Head of caudate nucleus (tissue), 42 donors: Measurements from ENCODE around the gene BCAT1.
"Not testable (repeated sequence)": the region's sequence is repeated elsewhere in the genome, so short reads cannot be mapped to it uniquely, and the experiment has no call there.

Experiments used
- DNase-seq, 42 donors: peaks; one replicate each; pipeline versions ENCODE4 v3.0.0 to v3.0.0-alpha.2; 2020 to 2021; ENCODE audit warnings: mixed read lengths in 7 of 42
- intact Hi-C: fragments of 100-400 bp; cut with DNase I; formaldehyde crosslinking; loops from one replicate; pipeline ENCODE4 v1.15.0; 2022

The BCAT1 gene

DNA sequence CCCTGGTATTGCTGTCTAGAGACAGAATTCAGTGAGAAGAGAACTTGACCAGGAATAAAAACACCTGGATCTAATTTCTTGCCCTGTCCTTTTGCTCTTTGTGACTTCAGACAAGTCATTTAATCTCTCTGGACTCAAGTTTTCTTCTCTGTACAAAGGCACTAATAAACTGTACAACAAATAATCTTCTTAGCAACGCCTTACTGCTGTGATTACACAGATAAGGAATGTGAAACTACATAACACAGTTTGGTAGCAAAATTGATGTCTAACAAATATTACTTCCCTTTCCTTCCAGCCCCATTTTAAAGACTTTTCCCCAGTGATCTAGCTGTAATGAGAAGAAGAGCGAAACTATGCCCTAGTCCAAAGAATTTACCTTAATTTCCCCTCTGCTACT lies 69.3 kb downstream of the BCAT1 start:
- DNase-seq: no peak
- intact Hi-C loops: no loop called here

DNA sequence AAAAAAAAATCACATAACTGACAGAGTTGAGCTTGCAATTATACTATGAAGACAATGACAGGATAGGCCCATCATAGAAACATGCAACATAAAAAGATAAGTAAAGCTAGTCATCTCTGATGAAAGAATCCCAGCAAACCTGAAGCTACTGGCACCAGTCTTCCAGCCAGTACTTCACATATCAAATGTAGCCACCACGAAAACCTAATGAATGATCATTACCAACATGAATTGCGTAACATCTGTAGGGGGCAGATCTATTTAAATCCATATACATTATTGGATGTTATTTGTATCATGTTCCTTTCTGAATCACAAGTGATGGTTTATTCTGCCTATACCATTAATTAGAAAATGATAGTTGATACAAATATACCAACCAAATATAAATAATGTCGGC lies 73.9 kb downstream of the BCAT1 start:
- intact Hi-C loops: no loop called here

DNA sequence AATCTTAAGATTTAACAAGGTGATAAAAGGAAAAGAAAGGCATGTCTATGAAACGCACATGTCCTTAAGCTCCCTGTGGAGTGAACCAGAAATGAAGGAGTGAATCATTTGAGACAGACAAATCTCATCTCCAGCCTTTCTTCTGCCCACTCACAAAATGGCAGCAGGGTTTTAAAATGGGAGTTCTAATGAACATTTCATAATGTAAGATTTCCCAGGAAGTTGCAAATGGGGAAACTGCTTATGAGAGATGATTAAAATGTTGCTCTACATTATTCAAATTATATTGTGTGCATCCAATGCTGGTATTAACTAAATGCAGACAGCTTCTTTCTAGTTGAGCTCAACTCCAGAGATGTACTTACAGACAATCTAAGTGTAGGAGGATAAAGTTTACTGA lies 76.7 kb downstream of the BCAT1 start:
- DNase-seq: no peak
- intact Hi-C loops: no loop called here

More for the DNA sequence above, 73.9 kb downstream of the BCAT1 start:
- no peak for DNase-seq

- intact Hi-C loops, DNase-seq: not testable (repeated sequence)
Measured at GRCh38 chr12:24866139-24866538, 82.8 kb downstream of the BCAT1 start.

- intact Hi-C loops: no loop called here
- no peak for DNase-seq
Measured at GRCh38 chr12:24864796-24865125, 84.1 kb downstream of the BCAT1 start.

DNA sequence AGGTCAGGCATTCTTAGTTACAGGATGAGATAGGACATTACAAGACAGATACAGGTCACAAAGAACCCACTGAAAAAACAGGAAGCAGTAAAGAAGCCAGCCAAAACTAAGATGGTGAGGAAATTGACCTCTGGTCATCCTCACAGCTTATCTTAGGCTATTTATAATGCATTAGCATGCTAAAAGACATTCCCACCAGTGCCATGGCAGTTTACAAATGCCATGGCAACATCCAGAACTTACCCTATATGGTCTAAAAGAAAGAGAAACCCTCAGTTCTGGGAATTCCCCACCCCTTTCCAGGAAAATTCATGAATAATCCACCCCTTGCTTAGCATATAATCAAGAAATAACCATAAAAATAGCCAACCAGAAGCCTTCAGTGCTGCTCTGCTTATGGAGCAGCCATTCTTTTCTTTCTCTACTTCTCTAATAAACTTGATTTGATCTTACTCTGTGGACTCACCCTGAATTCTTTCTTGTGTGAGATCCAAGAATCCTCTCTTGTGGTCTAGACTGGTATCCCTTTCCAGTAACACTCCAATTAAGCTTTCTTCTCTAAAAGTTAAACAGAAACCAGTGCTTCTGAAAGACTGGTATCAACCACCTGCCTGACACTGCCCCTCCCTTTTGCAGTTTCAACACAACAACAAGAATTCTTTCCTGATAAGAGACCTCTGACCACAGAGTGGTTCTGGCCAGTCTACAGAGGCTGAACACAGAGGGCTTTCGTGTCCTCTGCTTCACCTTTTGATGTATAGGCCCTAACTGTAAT lies 86.9 kb downstream of the BCAT1 start:
- intact Hi-C loops: no loop called here

DNA sequence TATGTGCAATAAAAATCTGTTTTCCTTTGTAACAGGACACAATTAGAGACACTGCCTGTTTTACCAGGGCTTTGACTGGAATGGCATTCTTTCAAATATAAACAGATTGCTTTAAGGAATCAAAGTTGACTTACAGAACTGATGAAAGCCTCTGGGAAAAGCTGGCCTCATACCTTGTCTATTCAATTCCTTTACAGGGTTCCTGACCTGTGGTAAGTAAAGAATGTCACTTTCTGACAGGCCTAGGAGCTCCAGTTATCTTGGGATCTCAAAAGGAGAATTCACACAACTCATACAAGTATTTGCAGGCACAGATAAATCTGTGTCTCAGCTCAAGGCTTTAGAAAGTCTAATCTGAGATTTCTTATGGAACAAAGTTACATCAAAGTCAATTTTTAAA lies 88.4 kb downstream of the BCAT1 start:
- intact Hi-C loops: no loop called here
- no peak for DNase-seq

More for the DNA sequence above, 86.9 kb downstream of the BCAT1 start:
- DNase-seq: no peak

- no peak for DNase-seq
- intact Hi-C loops: no loop called here
Measured at GRCh38 chr12:24856541-24856940, 92.4 kb downstream of the BCAT1 start.

DNA sequence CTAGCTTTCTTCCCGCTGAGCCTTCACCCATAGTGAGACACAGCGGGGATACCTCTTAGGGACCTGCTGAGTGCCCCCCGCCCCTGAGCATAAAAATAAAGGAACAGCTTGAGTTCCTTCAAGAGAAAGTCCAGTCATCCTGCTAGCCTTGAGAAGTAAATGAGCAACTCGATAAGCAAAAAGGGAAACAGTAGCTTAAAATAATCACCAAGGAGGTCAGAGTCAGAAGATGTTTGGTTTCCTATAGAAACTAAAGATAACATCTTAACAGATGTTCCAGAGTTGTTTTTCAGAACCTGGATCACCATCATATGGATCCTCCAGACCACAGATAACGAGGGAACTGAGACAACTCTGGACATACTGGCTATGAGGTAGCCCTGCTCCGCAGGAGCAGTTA lies 94.0 kb downstream of the BCAT1 start:
- intact Hi-C loops: no loop called here
- no peak for DNase-seq

DNA sequence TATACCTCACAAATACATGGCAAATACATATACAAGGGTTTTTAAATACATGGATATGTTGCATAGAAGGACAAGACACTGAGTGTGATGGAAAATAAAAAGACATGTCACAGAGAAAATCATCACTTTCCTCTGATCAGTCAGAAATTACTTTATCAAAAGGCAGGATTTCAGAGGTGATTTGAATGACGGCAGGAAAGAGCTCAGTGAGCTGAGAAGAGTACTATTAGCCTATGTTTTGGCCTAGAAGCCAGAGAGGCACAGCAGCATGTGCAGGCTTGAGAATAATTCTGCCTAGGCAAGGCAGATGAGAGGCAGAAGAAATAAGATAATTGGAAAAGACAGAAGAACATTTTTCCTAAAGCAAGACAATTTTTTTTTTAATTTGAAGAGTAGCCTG lies 94.9 kb downstream of the BCAT1 start:
- intact Hi-C loops: no loop called here
- no peak for DNase-seq

- intact Hi-C loops: no loop called here
Measured at GRCh38 chr12:24853588-24853987, 95.3 kb downstream of the BCAT1 start.

DNA sequence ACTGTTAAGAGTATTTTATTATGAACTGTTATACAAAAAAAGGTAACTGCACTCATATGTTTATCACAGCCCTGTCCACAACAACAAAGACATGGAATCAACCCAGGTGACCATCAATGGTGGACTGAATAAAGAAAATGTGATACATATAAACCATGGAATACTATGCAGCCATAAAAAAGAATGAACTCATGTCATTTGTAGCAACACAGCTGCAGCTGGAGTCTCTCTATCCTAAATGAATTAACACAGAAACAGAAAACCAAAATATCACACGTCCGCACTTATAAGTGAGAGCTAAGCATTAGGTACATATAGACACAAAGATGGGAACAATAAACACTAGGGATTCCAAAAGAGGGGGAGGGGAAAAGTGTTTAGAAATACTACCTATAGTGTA lies 95.8 kb downstream of the BCAT1 start:
- intact Hi-C loops: no loop called here
- DNase-seq: no peak

More at GRCh38 chr12:24853588-24853987, 95.3 kb downstream of the BCAT1 start:
- no peak for DNase-seq

DNA sequence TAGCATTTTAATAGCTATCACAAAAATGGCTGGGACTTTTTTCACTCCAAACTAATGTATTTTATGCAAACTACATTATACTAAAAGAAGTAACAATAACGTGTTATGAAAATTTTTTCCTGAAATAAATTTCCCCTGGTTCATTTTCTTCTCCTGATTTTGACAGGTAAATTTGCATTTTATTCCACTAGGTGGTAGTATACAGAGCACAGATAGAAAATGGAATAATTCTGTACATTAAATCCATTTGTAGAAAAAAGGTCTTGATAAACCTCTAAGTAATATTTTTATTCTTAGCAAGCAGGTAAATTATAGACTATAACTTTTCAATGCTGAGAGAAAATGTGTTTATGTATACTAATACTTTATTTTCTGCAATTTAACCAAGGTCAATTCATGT lies 96.5 kb downstream of the BCAT1 start:
- no peak for DNase-seq
- intact Hi-C loops: no loop called here

DNA sequence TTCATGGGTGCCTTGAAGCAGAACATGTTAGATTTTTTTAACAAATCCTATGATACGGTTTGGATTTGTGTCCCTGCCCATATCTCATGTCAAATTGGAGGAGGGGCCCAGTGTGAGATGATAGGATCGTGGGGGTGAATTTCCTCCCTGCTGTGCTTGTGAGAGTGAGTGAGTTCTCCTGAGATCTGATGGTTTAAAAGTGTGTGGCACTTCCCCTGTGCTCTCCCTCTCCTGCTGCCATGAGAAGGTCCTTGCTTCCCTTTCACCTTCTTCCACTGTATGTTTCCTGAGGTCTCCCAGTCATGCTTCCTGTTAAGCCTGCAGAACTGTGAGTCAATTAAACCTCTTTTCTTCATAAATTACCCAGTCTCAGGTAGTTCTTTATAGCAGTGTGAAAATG lies 97.0 kb downstream of the BCAT1 start:
- intact Hi-C loops, DNase-seq: not testable (repeated sequence)

- no peak for DNase-seq
- intact Hi-C loops: no loop called here
Measured at GRCh38 chr12:24851341-24851740, 97.6 kb downstream of the BCAT1 start.

DNA sequence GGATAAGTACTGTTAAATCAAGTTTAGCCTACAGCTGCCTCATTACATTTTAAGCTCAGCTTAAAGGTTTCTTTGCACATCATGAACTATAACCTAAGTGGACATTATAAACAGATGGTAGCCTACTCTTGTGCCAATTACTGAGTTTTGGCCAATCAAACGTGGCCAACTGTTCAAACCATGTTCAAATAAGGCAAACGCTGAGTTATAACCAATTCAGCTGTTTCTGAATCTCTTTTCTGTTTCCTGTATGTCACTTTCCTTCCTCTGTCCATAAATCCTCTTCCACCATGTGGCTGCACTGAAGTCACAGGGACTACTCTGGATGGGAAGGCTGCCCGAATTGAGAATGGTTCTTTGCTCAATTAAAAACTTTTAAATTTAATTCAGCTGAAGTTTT lies 98.4 kb downstream of the BCAT1 start:
- no peak for DNase-seq
- intact Hi-C loops: no loop called here

GRCh38 chr12:24848941-24849477 lies 99.9 kb downstream of the BCAT1 start:
- intact Hi-C loops: no loop called here

DNA sequence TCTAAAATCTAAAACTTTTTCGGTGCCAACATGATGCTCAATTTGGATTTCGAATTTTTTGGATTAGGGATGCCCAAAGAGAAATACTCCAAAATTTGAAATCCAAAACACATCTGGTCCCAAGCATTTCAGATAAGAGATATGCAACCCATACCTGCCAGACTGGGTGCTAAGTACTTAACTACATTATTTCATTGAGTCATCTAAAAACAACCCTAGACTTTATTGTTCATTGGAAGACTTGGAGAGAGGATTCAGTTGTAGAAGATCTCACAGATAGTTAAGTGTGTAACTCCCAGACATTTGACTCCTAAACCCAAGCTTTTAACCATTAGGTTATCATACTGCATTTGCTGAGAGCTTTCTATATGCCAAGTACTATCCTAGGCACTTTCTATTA lies 102.2 kb downstream of the BCAT1 start:
- intact Hi-C loops: no loop called here
- DNase-seq: no peak

More at GRCh38 chr12:24848941-24849477, 99.9 kb downstream of the BCAT1 start:
- DNase-seq: peak in 6 of 42 donors; percentile 5 to 46 (median 15)

GRCh38 chr12:24845615-24846014 lies 103.3 kb downstream of the BCAT1 start:
- intact Hi-C loops: no loop called here
- no peak for DNase-seq

DNA sequence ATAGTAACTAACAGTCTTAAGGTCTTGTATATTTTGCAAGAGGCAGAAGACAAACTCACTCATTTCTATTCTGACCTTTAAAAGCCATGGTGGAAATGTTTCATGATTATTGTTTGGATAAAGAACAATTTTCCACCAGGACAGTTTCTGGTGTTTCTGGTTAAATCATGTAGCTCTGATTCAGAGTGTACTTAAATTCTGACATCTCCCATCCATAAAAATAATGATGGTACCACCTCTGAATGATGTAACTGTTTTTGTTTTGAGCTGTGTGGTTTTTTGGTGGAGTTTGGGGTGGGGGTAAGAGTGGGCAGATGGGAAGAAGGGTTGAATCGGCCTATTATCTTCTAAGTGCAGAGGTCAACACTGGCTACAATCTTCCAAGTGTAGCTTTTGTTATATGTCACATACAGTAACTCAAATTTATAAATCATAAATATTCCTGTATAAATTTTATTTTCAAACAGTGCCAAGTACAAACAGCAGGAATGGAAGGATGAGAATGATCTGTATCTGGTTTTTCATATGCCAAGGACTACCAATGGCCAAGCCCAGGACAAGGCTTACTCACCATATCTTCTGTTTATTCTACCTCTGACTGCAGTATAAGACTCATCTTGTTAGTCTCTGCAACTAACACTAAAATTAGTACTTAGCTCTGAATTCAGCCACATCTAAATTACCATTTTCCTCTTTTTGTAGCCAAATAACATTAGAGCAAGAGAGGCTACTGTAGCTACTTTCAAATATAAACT lies 108.7 kb downstream of the BCAT1 start:
- intact Hi-C loops: no loop called here
- DNase-seq: no peak
